Cardiac muscle cell (in vitro differentiated cells and primary cell): ENCODE measurements around the gene CTCF. TPM values are rescaled to one million over a fixed set of nuclear protein-coding genes. Genes with fewer than 3 reads are reported as not detected.
A peak's percentile ranks its signal among the peaks of the same experiment; 100 is the strongest.

Experiments
- DNase-seq, 2 donors: peaks; one replicate each; pipeline versions ENCODE4 v3.0.0 to v3.0.0-alpha.2; 2010 to 2017; ENCODE audit warnings: low read depth in 1 of 2, low spot score in 1 of 2
- H3K27ac ChIP-seq: fragments of 200-600 bp; sonication (generic); 2 replicates; pipeline ENCODE4 v1.5.1; 2016
- H3K27me3 ChIP-seq: fragments of 200-600 bp; sonication (generic); 2 replicates; pipeline ENCODE4 v1.6.0; 2016; ENCODE audit warnings: control low read depth
- H3K36me3 ChIP-seq: fragments of 200-600 bp; sonication (generic); 2 replicates; pipeline ENCODE4 v1.5.1; 2016; ENCODE audit warnings: control low read depth
- H3K4me1 ChIP-seq: fragments of 200-600 bp; sonication (generic); 2 replicates; pipeline ENCODE4 v1.8.1; 2017; ENCODE audit warnings: low read depth, mild to moderate bottlenecking, mixed run types
- H3K4me3 ChIP-seq: fragments of 200-600 bp; sonication (generic); 2 replicates; pipeline ENCODE4 v1.5.1; 2016; ENCODE audit warnings: mild to moderate bottlenecking
- H3K9me3 ChIP-seq: fragments of 200-600 bp; sonication (generic); 2 replicates; pipeline ENCODE4 v1.5.1; 2017; ENCODE audit warnings: low read depth, mild to moderate bottlenecking, control low read depth
- CTCF ChIP-seq: IDR thresholded peaks from 2 replicates; pipeline ENCODE4 v1.5.1; 2012; ENCODE audit warnings: low read depth, mild to moderate bottlenecking, low read length
- polyA plus RNA-seq: library from polyadenylated mRNA; unstranded; fragments of >200 nt; fragmentation: Nextera tagmentation; extraction: Ambion mirVana; gene quantifications from 2 replicates; pipeline ENCODE4 v1.2.1, GENCODE V29; 2016
- total RNA-seq: library from RNA; depleted of rRNA; stranded (reverse); fragments of >200 nt; gene quantifications from 2 replicates; pipeline ENCODE4 v1.2.3, GENCODE V29; 2016

The CTCF gene
- total and polyA plus RNA-seq, 2 experiments from 2014 or later, result 33.9 to 38.0 TPM

- peak in 1 of 2 donors; percentile 25 for DNase-seq
- H3K9me3 ChIP-seq, result no peaks in the 10 kb centered on the region
These were observed 101.0 kb downstream of the CTCF start for GRCh38 chr16:67663151-67663876.

GRCh38 chr16:67663877-67664222 is 101.5 kb downstream of the CTCF start:
- H3K27ac ChIP-seq, result no peak overlapping the region
- H3K4me1 ChIP-seq, result peaks cover 3% of the 10 kb centered on the region
- H3K9me3 ChIP-seq, result no peaks in the 10 kb centered on the region
- H3K36me3 ChIP-seq, result no peaks in the 10 kb centered on the region
- H3K4me3 ChIP-seq, result no peak overlapping the region
- DNase-seq, result no peak
- peaks cover 17% of the 10 kb centered on the region for H3K27me3 ChIP-seq
- TF ChIP-seq CTCF, result no peak

More at GRCh38 chr16:67663151-67663876, 101.0 kb downstream of the CTCF start:
- Histone ChIP-seq H3K4me3 (no peak overlapping the region), H3K36me3 (no peaks in the 10 kb centered on the region), H3K4me1 (peaks cover 3% of the 10 kb centered on the region), H3K27ac (no peak overlapping the region), H3K27me3 (peaks cover 14% of the 10 kb centered on the region)
- TF ChIP-seq CTCF, result peak; percentile 39

GRCh38 chr16:67664258-67664657 is 101.9 kb downstream of the CTCF start:
- H3K4me3 ChIP-seq, result no peak overlapping the region
- H3K9me3 ChIP-seq, result no peaks in the 10 kb centered on the region
- no peaks in the 10 kb centered on the region for H3K36me3 ChIP-seq
- peaks cover 2% of the 10 kb centered on the region for H3K4me1 ChIP-seq
- H3K27ac ChIP-seq, result no peak overlapping the region
- peaks cover 20% of the 10 kb centered on the region for H3K27me3 ChIP-seq
- no peak for DNase-seq
- TF ChIP-seq CTCF, result no peak

GRCh38 chr16:67664871-67665270 is 102.5 kb downstream of the CTCF start:
- Histone ChIP-seq H3K4me1 (no peaks in the 10 kb centered on the region), H3K36me3 (no peaks in the 10 kb centered on the region)

GRCh38 chr16:67665598-67665997 is 103.3 kb downstream of the CTCF start:
- H3K27me3 ChIP-seq, result peaks cover 32% of the 10 kb centered on the region
- H3K36me3 ChIP-seq, result no peaks in the 10 kb centered on the region
- no peak for DNase-seq
- H3K4me3 ChIP-seq, result no peak overlapping the region
- H3K9me3 ChIP-seq, result no peaks in the 10 kb centered on the region
- no peak for TF ChIP-seq CTCF
- no peaks in the 10 kb centered on the region for H3K4me1 ChIP-seq
- H3K27ac ChIP-seq, result no peak overlapping the region

More at GRCh38 chr16:67664871-67665270, 102.5 kb downstream of the CTCF start:
- DNase-seq, result no peak
- TF ChIP-seq CTCF, result no peak
- Histone ChIP-seq H3K27ac (no peak overlapping the region), H3K4me3 (no peak overlapping the region), H3K27me3 (peaks cover 24% of the 10 kb centered on the region), H3K9me3 (no peaks in the 10 kb centered on the region)
